T-helper 17 cell (primary cell): ENCODE data around the gene PNLDC1. TPM values are rescaled to one million over a fixed set of nuclear protein-coding genes. Genes with fewer than 3 reads are reported as not detected.
A peak's percentile ranks its signal among the peaks of the same experiment; 100 is the strongest.
"Not testable (repeated sequence)": the region's sequence is repeated elsewhere in the genome, so short reads cannot be mapped to it uniquely, and the experiment has no call there.

ENCODE experiments used
- ATAC-seq: fragments of 150-1000 bp; cut with Tn5 transposase; 2 replicates; pipeline ENCODE4 v1.10.0; 2021; ENCODE audit warnings: mild to moderate bottlenecking, moderate library complexity
- DNase-seq, 3 donors: peaks; one replicate each; pipeline versions ENCODE4 v3.0.0 to v3.0.0-alpha.2; 2020 to 2021
- H3K9me3 ChIP-seq: one replicate; pipeline ENCODE4 v1.7.0; 2013; ENCODE audit warnings: low read length, mild to moderate bottlenecking; ENCODE audit not compliant: control insufficient read depth, poor library complexity, severe bottlenecking
- H3K27ac Mint-ChIP-seq: one replicate; pipeline ENCODE4 v1.8.0; 2022; ENCODE audit warnings: mild to moderate bottlenecking, moderate library complexity, mixed read lengths
- H3K27me3 Mint-ChIP-seq: one replicate; pipeline ENCODE4 v1.8.0; 2022; ENCODE audit warnings: mixed read lengths
- H3K36me3 Mint-ChIP-seq: one replicate; pipeline ENCODE4 v1.8.0; 2022; ENCODE audit warnings: low read depth, mixed read lengths
- H3K4me1 Mint-ChIP-seq: one replicate; pipeline ENCODE4 v1.8.0; 2022; ENCODE audit warnings: mild to moderate bottlenecking, mixed read lengths
- H3K4me3 Mint-ChIP-seq: one replicate; pipeline ENCODE4 v1.8.0; 2022; ENCODE audit warnings: mild to moderate bottlenecking, moderate library complexity, mixed read lengths
- total RNA-seq, 4 donors: library from RNA in 2 of 4; stranded (reverse) in 2 of 4; gene quantifications; one replicate each; pipeline ENCODE4 v1.2.3 and lab custom pipeline; 2022 to 2026

The PNLDC1 gene
- total RNA-seq, 2 donors from 2014 or later: 1.2 TPM; not detected in 1

DNA sequence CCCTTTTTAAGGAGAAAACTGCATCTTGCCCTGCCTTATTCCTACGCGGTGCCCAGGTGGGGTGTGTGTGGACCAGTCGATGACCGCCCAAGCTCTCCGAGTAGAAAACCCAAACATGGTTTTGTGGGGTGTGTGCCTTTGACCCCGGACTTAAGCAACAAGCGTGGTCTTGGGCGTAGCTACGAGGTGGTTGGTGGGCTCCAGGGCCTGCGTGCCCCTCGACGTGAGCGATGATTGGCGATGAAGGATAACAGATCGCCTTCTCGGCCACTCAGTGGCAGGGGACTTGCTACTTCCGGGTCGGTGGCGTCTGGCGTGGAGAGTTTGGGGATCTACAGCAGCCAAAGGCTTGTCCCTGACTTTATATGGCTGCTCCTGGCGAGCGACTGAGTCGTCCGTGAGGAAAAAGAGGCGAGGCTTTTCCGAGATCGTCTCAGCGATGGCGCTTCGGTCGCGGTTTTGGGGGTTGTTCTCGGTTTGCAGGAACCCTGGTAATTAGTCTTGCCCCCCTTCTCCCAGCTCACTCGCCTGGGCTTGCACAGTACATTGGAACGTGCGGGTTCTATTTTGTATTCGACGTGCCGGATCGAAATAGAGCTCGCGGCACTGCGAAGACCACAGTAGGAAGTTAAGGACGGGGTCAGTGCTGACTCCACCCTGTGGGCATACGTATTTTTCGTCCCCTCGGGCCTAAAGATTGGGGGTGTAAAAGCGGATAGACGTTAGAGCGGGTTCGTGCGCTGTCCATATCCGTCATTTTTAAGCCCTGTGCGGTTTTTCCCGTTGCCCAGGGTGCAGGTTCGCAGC lies 9.7 kb upstream of the PNLDC1 start, which contains the start of gene MRPL18:
TSS of gene MRPL18 (plus strand) at position 319 of the 807 bp plus-strand sequence. CDS start at position 440, 121 bp downstream.
- Mint-ChIP-seq H3K36me3 (peaks cover 2% of the 10 kb centered on the region), H3K4me3 (peak within 1 kb of the TSS; percentile 98), H3K27me3 (no peaks in the 10 kb centered on the region), H3K27ac (peak within 1 kb of the TSS; percentile 97), H3K4me1 (peaks cover 44% of the 10 kb centered on the region)
- DNase-seq (peak; percentile 65 to 83 (median 75)), ATAC-seq (peak; percentile 77)
- H3K9me3 ChIP-seq: no peaks in the 10 kb centered on the region

DNA sequence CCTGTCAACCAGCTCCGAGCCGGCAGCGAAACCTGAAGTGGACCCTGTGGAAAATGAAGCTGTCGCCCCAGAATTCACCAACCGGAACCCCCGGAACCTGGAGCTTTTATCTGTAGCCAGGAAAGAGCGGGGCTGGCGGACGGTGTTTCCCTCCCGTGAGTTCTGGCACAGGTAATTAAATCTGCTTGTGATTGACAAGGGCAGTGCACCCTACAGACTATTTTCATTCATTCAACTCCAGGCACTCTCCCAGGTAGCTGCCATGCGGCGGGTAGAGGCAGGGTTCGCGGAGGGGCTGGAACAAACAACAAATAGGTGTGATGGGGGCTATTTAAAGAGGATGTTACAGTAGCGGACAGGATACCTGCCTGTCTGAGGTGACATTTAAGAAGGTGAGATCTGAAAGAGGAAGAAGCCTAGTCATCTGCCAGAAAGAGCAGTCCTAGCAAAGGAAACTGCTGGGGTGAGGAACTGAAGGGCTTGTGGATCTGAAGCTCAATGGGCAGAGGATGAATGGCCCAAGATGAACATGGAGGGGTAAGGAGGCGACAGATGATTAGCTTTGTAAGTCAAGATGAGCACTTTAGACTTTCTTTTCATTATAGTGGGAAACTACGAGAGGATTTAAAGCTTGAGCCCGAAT lies 9.0 kb upstream of the PNLDC1 start:
- H3K27me3 Mint-ChIP-seq: no peaks in the 10 kb centered on the region
- DNase-seq: peak in 1 of 3 donors; percentile 10
- no peak for ATAC-seq
- H3K27ac Mint-ChIP-seq: peak overlapping the region; percentile 97
- H3K9me3 ChIP-seq: no peaks in the 10 kb centered on the region
- H3K4me1 Mint-ChIP-seq: peaks cover 44% of the 10 kb centered on the region
- peak overlapping the region; percentile 98 for H3K4me3 Mint-ChIP-seq
- peaks cover 2% of the 10 kb centered on the region for H3K36me3 Mint-ChIP-seq

DNA sequence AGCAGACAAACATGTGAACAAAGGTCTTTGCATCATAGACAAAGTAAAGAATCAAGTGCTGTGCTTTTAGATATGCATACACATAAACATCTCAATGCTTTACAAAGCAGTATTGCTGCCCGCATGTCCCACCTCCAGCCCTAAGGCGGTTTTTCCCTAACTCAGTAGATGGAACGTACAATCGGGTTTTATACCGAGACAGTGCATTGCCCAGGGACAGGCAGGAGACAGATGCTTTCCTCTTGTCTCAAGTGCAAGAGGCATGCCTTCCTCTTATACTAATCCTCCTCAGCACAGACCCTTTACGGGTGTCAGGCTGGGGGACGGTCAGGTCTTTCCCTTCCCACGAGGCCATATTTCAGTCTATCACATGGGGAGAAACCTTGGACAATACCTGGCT lies 5.1 kb upstream of the PNLDC1 start:
- H3K27ac Mint-ChIP-seq: not testable (repeated sequence)

DNA sequence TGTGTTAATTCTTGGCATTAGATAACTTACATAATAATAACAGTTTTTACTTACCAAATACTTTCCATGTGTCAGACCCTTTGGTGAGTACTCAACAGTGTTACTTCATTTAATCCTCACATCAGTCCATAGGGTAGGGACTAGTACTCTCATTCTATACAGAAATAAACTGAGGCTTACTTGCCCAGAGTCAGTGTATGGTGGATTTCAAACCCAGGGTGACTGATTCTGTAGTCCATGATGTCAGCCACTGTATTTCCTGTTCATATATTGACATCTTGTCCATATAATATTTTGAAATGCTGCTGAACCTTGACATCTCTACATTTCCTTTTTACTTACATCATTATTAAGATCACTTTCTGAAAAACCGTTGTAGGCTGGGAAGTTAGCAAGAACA lies 2.5 kb upstream of the PNLDC1 start:
- DNase-seq (no peak), ATAC-seq (no peak)
- no peak overlapping the region for H3K27ac Mint-ChIP-seq
- H3K4me3 Mint-ChIP-seq: no peak overlapping the region
- peaks cover 9% of the 10 kb centered on the region for H3K4me1 Mint-ChIP-seq
- H3K27me3 Mint-ChIP-seq: no peaks in the 10 kb centered on the region
- no peaks in the 10 kb centered on the region for H3K9me3 ChIP-seq
- H3K36me3 Mint-ChIP-seq: peaks cover 4% of the 10 kb centered on the region

More for the DNA sequence above, 5.1 kb upstream of the PNLDC1 start:
- not testable (repeated sequence) for H3K27me3 Mint-ChIP-seq, H3K4me3 Mint-ChIP-seq, DNase-seq, H3K9me3 ChIP-seq, ATAC-seq, H3K36me3 Mint-ChIP-seq
- peaks cover 27% of the 10 kb centered on the region for H3K4me1 Mint-ChIP-seq

DNA sequence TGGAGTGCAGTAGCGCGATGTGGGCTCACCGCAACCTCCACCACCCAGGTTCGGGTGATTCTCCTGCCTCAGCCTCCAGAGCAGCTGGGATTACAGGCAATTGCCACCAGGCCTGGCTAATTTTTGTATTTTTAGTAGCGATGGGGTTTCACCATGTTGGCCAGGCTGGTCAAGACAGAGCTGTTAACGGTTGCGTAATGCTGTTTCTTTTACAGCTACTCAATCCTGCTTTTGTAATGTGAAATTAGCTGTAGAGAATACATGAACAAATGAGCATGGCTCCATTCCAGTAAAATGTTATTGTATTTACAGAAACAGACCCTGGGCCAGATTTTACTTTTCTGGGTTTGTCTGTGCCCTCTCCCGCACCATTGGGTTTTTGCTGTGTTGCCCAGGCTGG lies 1.9 kb downstream of the PNLDC1 start:
- no peak for DNase-seq
- Mint-ChIP-seq H3K4me1 (peaks cover 4% of the 10 kb centered on the region), H3K27me3 (no peaks in the 10 kb centered on the region), H3K36me3 (peaks cover 4% of the 10 kb centered on the region), H3K27ac (no peak overlapping the region), H3K4me3 (no peak overlapping the region)
- no peaks in the 10 kb centered on the region for H3K9me3 ChIP-seq
- ATAC-seq: no peak

DNA sequence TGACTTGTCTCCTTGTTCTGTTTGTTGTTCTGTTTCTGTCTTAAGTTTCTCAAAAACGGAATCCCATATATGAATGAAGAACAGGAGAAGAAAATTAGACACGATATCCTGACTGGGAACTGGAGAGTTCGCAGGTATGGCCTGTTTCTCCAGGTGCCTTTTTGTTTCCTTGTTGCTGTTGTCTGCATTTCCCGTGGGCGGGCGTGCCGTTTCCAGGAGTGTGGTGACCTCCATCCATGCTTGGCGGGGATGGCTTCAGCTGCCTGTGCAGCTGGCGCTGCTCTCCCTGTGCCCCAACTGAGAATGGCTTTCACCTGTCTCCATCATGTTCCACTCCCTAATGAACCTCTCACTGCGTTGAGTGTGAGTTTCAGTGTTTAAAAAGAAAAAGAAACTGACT lies 4.4 kb downstream of the PNLDC1 start:
- no peak overlapping the region for H3K27ac Mint-ChIP-seq
- no peaks in the 10 kb centered on the region for H3K36me3 Mint-ChIP-seq
- H3K4me3 Mint-ChIP-seq: no peak overlapping the region
- H3K9me3 ChIP-seq: no peaks in the 10 kb centered on the region
- H3K4me1 Mint-ChIP-seq: no peaks in the 10 kb centered on the region
- H3K27me3 Mint-ChIP-seq: no peaks in the 10 kb centered on the region
- ATAC-seq (no peak), DNase-seq (no peak)

DNA sequence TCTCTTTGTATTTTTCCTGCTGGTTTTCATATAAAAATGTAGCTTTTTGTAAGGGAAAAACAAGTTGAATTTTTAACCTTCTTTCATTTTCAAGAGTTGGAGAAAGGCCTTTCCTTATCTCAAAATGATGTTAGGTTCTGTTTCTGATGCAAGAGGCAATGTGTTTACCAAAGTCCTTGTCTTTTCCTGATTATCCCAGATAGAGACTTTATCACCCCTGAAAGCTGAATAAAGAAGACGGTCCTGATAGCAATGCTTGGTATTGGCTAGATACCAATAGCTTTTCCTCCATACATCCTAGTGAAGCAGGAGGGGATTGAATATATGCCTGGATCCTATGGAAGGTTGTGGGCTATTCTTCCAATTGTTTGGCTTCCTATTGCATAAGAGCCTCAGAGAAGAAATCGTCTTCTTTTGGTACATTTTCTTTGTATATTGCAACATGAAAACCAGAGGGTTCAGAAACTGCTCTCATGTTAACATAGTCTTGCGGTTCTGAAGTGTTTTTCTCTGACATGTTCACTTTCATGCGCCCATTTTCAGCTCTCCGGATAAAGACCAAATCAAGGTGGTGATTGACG lies 5.5 kb downstream of the PNLDC1 start:
- Mint-ChIP-seq H3K36me3 (no peaks in the 10 kb centered on the region), H3K4me3 (no peak overlapping the region), H3K27me3 (no peaks in the 10 kb centered on the region), H3K4me1 (no peaks in the 10 kb centered on the region), H3K27ac (no peak overlapping the region)
- DNase-seq (no peak), ATAC-seq (no peak)
- no peaks in the 10 kb centered on the region for H3K9me3 ChIP-seq

DNA sequence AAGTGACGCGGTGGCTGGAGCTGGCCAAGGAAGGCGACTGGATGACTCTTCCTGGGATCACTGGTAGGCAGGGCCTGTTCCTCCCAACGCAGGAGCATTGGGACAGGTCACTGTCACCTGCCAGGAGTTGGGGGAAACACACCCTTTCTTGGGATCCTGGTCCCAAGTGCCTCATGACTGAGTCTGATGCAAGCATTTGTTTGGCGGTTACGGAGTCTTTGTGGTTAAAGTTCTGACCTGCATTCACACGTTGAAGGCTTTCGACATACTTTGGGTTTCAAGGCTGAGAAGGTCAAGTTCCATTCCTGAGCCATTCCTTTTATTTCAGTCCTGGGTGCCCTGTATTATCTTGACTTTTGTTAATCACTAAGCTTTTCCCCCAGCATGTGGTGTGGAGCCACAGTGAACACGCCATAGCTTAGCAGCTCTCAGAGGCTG lies 6.0 kb downstream of the PNLDC1 start:
- DNase-seq: no peak
- peaks cover 2% of the 10 kb centered on the region for H3K36me3 Mint-ChIP-seq
- no peak for ATAC-seq

DNA sequence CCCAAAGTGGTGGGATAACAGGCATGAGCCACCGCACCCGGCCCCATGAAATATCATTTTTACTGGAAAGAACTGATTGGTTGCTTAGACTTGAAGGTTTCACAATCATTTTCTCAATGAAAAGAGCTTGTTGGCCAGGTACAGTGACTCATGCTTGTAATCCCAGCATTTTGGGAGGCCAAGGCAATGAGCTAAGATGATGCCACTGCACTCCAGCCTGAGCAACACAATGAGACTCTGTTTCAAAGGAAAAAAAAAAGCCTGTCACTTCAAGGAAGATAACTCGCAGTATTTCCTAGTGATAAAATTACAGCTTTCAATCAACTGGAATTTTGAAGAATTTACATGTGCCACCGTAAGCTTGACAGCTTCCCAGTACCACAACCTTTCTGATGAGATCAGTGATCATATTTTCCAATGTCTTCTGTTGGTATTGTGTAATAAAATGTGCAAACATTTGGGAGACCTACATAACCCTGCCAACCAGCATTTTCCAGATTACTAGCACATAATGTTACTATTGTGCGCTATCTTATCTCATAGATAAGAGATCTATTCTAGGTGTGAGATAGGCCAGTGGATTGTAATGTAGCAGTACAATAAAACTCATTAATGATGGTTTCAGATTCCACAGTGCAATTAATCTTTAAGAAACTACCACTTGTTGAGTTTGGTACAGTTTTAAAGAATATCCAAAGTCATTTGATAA lies 7.2 kb downstream of the PNLDC1 start:
- no peak overlapping the region for H3K27ac Mint-ChIP-seq
- H3K9me3 ChIP-seq: no peaks in the 10 kb centered on the region
- peaks cover 4% of the 10 kb centered on the region for H3K36me3 Mint-ChIP-seq
- H3K4me3 Mint-ChIP-seq: no peak overlapping the region
- H3K27me3 Mint-ChIP-seq: no peaks in the 10 kb centered on the region
- H3K4me1 Mint-ChIP-seq: peaks cover 4% of the 10 kb centered on the region
- DNase-seq: no peak
- ATAC-seq: no peak

More for the DNA sequence above, 6.0 kb downstream of the PNLDC1 start:
- Mint-ChIP-seq H3K4me3 (no peak overlapping the region), H3K27me3 (no peaks in the 10 kb centered on the region), H3K27ac (no peak overlapping the region), H3K4me1 (peaks cover 4% of the 10 kb centered on the region)
- no peaks in the 10 kb centered on the region for H3K9me3 ChIP-seq

DNA sequence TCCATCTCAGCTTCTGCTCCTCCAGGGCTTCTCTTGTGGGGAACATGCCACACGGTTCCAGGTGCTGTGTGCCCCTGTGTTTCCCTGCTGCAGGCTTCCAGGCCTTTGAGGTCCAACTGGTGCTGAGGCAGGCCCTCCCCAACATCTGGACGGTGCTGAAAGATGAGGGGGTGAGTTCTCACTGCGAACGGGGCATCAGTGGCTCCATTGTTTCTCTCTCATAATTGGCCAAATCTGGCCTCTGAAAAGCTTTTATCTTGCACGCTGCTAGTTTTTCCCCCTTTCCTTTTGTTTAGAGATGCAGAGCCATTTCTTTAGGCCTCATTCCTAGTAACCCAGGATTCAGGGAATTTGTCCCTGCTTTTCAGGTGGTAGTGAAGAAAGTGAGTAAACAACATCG lies 8.6 kb downstream of the PNLDC1 start:
- DNase-seq: no peak
- no peaks in the 10 kb centered on the region for H3K27me3 Mint-ChIP-seq
- peaks cover 4% of the 10 kb centered on the region for H3K36me3 Mint-ChIP-seq
- H3K4me3 Mint-ChIP-seq: no peak overlapping the region
- no peak for ATAC-seq
- H3K4me1 Mint-ChIP-seq: peaks cover 4% of the 10 kb centered on the region
- H3K9me3 ChIP-seq: no peaks in the 10 kb centered on the region
- H3K27ac Mint-ChIP-seq: no peak overlapping the region

DNA sequence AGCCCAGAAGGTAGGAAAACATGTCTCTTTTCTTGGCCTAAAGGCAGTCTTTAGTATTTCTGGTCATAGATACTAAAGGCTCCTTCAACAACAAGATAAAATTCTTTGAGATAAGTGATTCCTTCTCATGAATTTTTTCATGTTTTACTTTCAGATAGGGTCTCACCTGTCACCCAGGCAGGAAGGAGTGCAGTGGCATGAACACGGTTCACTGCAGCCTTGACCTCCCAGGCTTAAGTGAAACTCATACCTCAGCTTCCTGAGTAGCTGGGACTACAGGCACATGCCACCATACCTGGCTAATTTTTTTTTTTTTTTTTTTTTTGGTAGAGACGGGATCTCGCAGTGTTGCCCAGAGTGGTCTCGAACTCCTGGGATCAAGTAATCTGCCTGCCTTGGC lies 9.1 kb downstream of the PNLDC1 start:
- Mint-ChIP-seq H3K27ac (no peak overlapping the region), H3K36me3 (peaks cover 8% of the 10 kb centered on the region), H3K4me1 (peaks cover 4% of the 10 kb centered on the region), H3K27me3 (no peaks in the 10 kb centered on the region), H3K4me3 (no peak overlapping the region)
- DNase-seq: no peak
- ATAC-seq: no peak
- H3K9me3 ChIP-seq: no peaks in the 10 kb centered on the region

DNA sequence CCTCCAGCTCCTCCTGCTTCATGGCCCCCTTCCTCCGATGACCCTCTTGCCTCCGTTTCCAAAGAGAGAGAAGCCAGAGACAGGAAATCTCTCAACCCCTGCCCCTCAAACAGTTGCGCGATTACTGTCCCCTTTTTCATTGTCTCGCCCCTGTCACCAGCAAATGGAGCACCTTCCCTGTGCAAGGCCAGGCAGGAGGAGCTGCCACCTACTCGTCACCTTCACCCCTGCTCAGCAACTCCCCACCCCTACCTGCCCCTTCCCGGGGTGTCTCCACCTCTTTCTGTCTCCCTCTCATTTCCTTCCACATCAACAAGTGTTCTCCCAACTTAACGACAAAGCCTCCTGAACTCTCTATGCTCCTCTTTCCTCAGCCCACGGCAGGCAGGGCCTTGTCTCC lies 13.7 kb downstream of the PNLDC1 start:
- H3K4me3 Mint-ChIP-seq: no peak overlapping the region
- DNase-seq: no peak
- H3K4me1 Mint-ChIP-seq: peaks cover 7% of the 10 kb centered on the region
- H3K36me3 Mint-ChIP-seq: peaks cover 8% of the 10 kb centered on the region
- H3K9me3 ChIP-seq: no peaks in the 10 kb centered on the region
- ATAC-seq: no peak
- H3K27me3 Mint-ChIP-seq: no peaks in the 10 kb centered on the region
- no peak overlapping the region for H3K27ac Mint-ChIP-seq

DNA sequence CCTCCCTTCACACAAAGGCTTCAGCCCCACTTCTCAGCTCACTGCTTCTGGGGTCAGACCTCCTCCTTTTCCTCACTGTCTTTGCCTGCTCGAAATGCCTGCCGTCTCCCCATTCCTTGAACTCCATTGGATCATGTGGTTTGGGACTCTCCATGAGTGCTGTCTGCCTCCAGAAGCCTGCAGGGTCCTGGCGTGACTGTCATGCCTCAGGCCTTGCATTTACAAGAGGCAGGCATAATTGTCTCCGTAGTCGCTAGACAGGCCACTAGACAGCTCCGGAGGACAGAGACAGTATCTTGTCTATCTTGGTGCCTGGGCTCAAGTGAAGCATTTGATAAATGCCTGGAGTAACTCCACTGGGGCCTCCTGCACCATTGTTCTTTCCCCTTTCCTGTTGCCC lies 15.3 kb downstream of the PNLDC1 start:
- Mint-ChIP-seq H3K27ac (no peak overlapping the region), H3K27me3 (no peaks in the 10 kb centered on the region), H3K4me1 (peaks cover 19% of the 10 kb centered on the region), H3K36me3 (peaks cover 8% of the 10 kb centered on the region), H3K4me3 (no peak overlapping the region)
- ATAC-seq: no peak
- H3K9me3 ChIP-seq: no peaks in the 10 kb centered on the region
- no peak for DNase-seq
